HCT116 (cell line): Measurements from ENCODE around the gene KANK4. TPM values are rescaled to one million over a fixed set of nuclear protein-coding genes. Genes with fewer than 3 reads are reported as not detected.
A peak's percentile ranks its signal among the peaks of the same experiment; 100 is the strongest.

Experiments
- ATAC-seq: fragments of 200-7000 bp; cut with Tn5 transposase; 2 replicates; pipeline ENCODE4 v1.9.1; 2020; ENCODE audit warnings: mild to moderate bottlenecking, moderate library complexity
- BruUV-seq: library from RNA; stranded (reverse); fragments of 400-500 nt; replicated peaks from 2 replicates; lab custom pipeline; 2021; lab: Mats Ljungman, UMichigan
- CTCF ChIA-PET: fragments of 300-600 bp; sonication (Branson Sonifier 250); formaldehyde crosslinking; loops from one replicate; lab custom pipeline; 2021; ENCODE audit warnings: antibody characterized with exemption; lab: Charles Lee
- POLR2A ChIA-PET: fragments of 300-600, 350-600 bp; sonication (Branson Sonifier 250); formaldehyde crosslinking; loops from one replicate; lab custom pipeline; 2021; ENCODE audit warnings: antibody characterized with exemption; lab: Charles Lee
- RAD21 ChIA-PET, 2 experiments: fragments of 300-600 bp; sonication (Branson Sonifier 250); formaldehyde crosslinking; loops; one replicate each; lab custom pipeline; 2023; ENCODE audit warnings: low total read pairs in 2 of 2; ENCODE audit not compliant: uncharacterized antibody in 2 of 2, unreplicated experiment in 2 of 2, low non-redundant PET in 1 of 2; lab: Charles Lee
- DNase-seq: peaks from one replicate; pipeline ENCODE4 v3.0.0-alpha.2; 2010; ENCODE audit warnings: low read depth, low spot score
- H2AFZ ChIP-seq: fragments of 200-600 bp; shearing (Covaris generic), sonication (generic); 2 replicates; pipeline ENCODE4 v1.6.1; 2017; ENCODE audit warnings: low read depth, mixed run types, mixed read lengths, antibody characterized with exemption, low read length; ENCODE audit not compliant: poor library complexity, severe bottlenecking
- H3K27ac ChIP-seq: 2 replicates; pipeline ENCODE4 v1.5.1; 2012; ENCODE audit warnings: low read depth, low read length
- H3K27me3 ChIP-seq: fragments of 200-600 bp; sonication (generic); 2 replicates; pipeline ENCODE4 v1.6.1; 2016; ENCODE audit warnings: mixed run types, low read length, mixed read lengths; ENCODE audit not compliant: insufficient read depth
- H3K36me3 ChIP-seq, 2 experiments: fragments of 200-500 bp in 1 of 2; fragments of 200-600 bp in 1 of 2; sonication (Bioruptor generic) in 1 of 2; sonication (generic) in 1 of 2; 2 replicates each; pipeline versions ENCODE4 v1.5.1 to v1.6.1; 2014 to 2016; ENCODE audit warnings: low read length in 2 of 2, inconsistent platforms in 1 of 2, mixed read lengths in 1 of 2, mixed run types in 1 of 2; ENCODE audit not compliant: insufficient read depth in 2 of 2, control insufficient read depth in 1 of 2
- H3K4me1 ChIP-seq, 2 experiments: fragments of 200-600 bp in 1 of 2; sonication (generic) in 1 of 2; 2 replicates each; pipeline versions ENCODE4 v1.5.1 to v1.6.1; 2012 to 2017; ENCODE audit warnings: low read length in 2 of 2, inconsistent platforms in 1 of 2, mild to moderate bottlenecking in 1 of 2, mixed read lengths in 1 of 2, mixed run types in 1 of 2, moderate library complexity in 1 of 2; ENCODE audit not compliant: insufficient read depth in 2 of 2, control insufficient read depth in 1 of 2
- H3K4me2 ChIP-seq: fragments of 200-600 bp; sonication (generic); 2 replicates; pipeline ENCODE4 v1.6.1; 2017; ENCODE audit warnings: mixed run types, low read length, mixed read lengths
- H3K4me3 ChIP-seq, 2 experiments: fragments of 200-600 bp in 1 of 2; sonication (generic) in 1 of 2; replicated peaks in 1 of 2; 2 replicates each; pipeline ENCODE4 v1.5.1; 2011 to 2016; ENCODE audit warnings: low read length in 2 of 2, control low read depth in 1 of 2, low read depth in 1 of 2, mild to moderate bottlenecking in 1 of 2, mixed read lengths in 1 of 2, mixed run types in 1 of 2
- H3K79me2 ChIP-seq: fragments of 200-600 bp; sonication (generic); 2 replicates; pipeline ENCODE4 v1.6.1; 2017; ENCODE audit warnings: mild to moderate bottlenecking, mixed run types, low read length, moderate library complexity, mixed read lengths; ENCODE audit not compliant: insufficient read depth
- H3K9ac ChIP-seq: fragments of 200-600 bp; sonication (generic); 2 replicates; pipeline ENCODE4 v1.6.1; 2016; ENCODE audit warnings: low read length, mixed read lengths
- H3K9me2 ChIP-seq: fragments of 200-600 bp; sonication (generic), shearing (Covaris generic); 2 replicates; pipeline ENCODE4 v1.6.1; 2017; ENCODE audit warnings: mixed run types, mild to moderate bottlenecking, moderate library complexity; ENCODE audit not compliant: insufficient read depth
- H3K9me3 ChIP-seq, 2 experiments: fragments of 200-500 bp in 1 of 2; fragments of 200-600 bp in 1 of 2; sonication (Bioruptor generic) in 1 of 2; sonication (generic) in 1 of 2; 2 replicates each; pipeline ENCODE4 v1.6.1; 2014 to 2017; ENCODE audit warnings: low read length in 2 of 2, mixed read lengths in 2 of 2, inconsistent platforms in 1 of 2, low read depth in 1 of 2, mild to moderate bottlenecking in 1 of 2, mixed run types in 1 of 2, moderate library complexity in 1 of 2; ENCODE audit not compliant: control insufficient read depth in 1 of 2, insufficient read depth in 1 of 2
- H4K20me1 ChIP-seq: fragments of 200-600 bp; sonication (generic), shearing (Covaris generic); 2 replicates; pipeline ENCODE4 v1.6.1; 2017; ENCODE audit warnings: mixed run types, mild to moderate bottlenecking, moderate library complexity; ENCODE audit not compliant: insufficient read depth
- ATF3 ChIP-seq: IDR thresholded peaks from 2 replicates; pipeline ENCODE4 v1.6.1; 2012
- CBX3 ChIP-seq: IDR thresholded peaks from 2 replicates; pipeline ENCODE4 v1.6.1; 2012; ENCODE audit warnings: low read depth
- CTCF ChIP-seq, 3 experiments: fragments of 200-600 bp in 1 of 3; sonication (generic) in 1 of 3; IDR thresholded peaks in 2 of 3; conservative IDR thresholded peaks in 1 of 3; 2 replicates each; pipeline ENCODE4 v1.5.1; 2012 to 2017; ENCODE audit warnings: low read depth in 2 of 3, low read length in 2 of 3, antibody characterized with exemption in 1 of 3, borderline replicate concordance in 1 of 3, control low read depth in 1 of 3, mild to moderate bottlenecking in 1 of 3, mixed read lengths in 1 of 3, mixed run types in 1 of 3, moderate library complexity in 1 of 3; ENCODE audit not compliant: insufficient read depth in 1 of 3
- ELF1 ChIP-seq: IDR thresholded peaks from 2 replicates; pipeline ENCODE4 v1.6.1; 2012; ENCODE audit warnings: low read depth, borderline replicate concordance
- EZH2 ChIP-seq: fragments of 200-600 bp; sonication (generic); IDR thresholded peaks from 2 replicates; pipeline ENCODE4 v1.6.1; 2017; ENCODE audit warnings: antibody characterized with exemption, mixed run types
- EZH2phosphoT487 ChIP-seq: fragments of 200-600 bp; IDR thresholded peaks from 2 replicates; pipeline ENCODE4 v1.6.1; 2018; ENCODE audit warnings: antibody characterized with exemption, borderline replicate concordance
- FOSL1 ChIP-seq: IDR thresholded peaks from 2 replicates; pipeline ENCODE4 v1.6.1; 2012; ENCODE audit warnings: low read depth
- JUND ChIP-seq: IDR thresholded peaks from 2 replicates; pipeline ENCODE4 v1.6.1; 2012
- POLR2A ChIP-seq: IDR thresholded peaks from 2 replicates; pipeline ENCODE4 v1.7.0; 2011; ENCODE audit warnings: borderline replicate concordance; ENCODE audit not compliant: insufficient read depth, insufficient read length; ENCODE audit errors: extremely low read depth
- POLR2AphosphoS5 ChIP-seq: IDR thresholded peaks from 2 replicates; pipeline ENCODE4 v1.6.1; 2011; ENCODE audit warnings: mild to moderate bottlenecking, low read depth, low read length, moderate library complexity
- RAD21 ChIP-seq: IDR thresholded peaks from 2 replicates; pipeline ENCODE4 v1.6.1; 2012; ENCODE audit warnings: low read depth, mild to moderate bottlenecking
- SIN3A ChIP-seq: IDR thresholded peaks from 2 replicates; pipeline ENCODE4 v1.6.1; 2012; ENCODE audit warnings: low read depth
- SRF ChIP-seq: IDR thresholded peaks from 2 replicates; pipeline ENCODE4 v1.6.1; 2012; ENCODE audit warnings: low read depth
- YY1 ChIP-seq: IDR thresholded peaks from 2 replicates; pipeline ENCODE4 v1.6.1; 2011; ENCODE audit warnings: low read length, low read depth, moderate library complexity, mild to moderate bottlenecking; ENCODE audit not compliant: insufficient replicate concordance; ENCODE audit errors: extremely low read depth
- ZFX ChIP-seq: fragments of 450-650 bp; IDR thresholded peaks from 2 replicates; pipeline ENCODE4 v1.6.1; 2017
- ZNF274 ChIP-seq: fragments of 200-500 bp; sonication (Bioruptor generic); IDR thresholded peaks from 2 replicates; pipeline ENCODE4 v1.6.1; 2014; ENCODE audit warnings: mild to moderate bottlenecking, low read depth, low read length, inconsistent platforms
- intact Hi-C: fragments of 100-400 bp; cut with micrococcal nuclease; formaldehyde crosslinking; loops from 2 replicates; pipeline ENCODE4 v1.10.0; 2022
- total RNA-seq: library from RNA; stranded (reverse); gene quantifications from one replicate; pipeline ENCODE4 v1.2.1, GENCODE V29; 2021; ENCODE audit not compliant: unreplicated experiment
- TF ChIP-seq, protein P1 (sequence below): IDR thresholded peaks from 2 replicates; pipeline ENCODE4 v1.6.1; 2012
- TF ChIP-seq, protein P2 (sequence below): IDR thresholded peaks from 2 replicates; pipeline ENCODE4 v1.6.1; 2012; ENCODE audit warnings: low read depth

Gene KANK4
- total RNA-seq, 1 experiment from 2014 or later = not detected

GRCh38 chr1:62333441-62333840 is 14.2 kb upstream of the KANK4 start (continued):
- no peak for TF ChIP-seq ATF3
- TF ChIP-seq JUND = peak; percentile 50; the same call in 1 of the 2 replicates
- TF ChIP-seq RAD21 = no peak
- no peak for TF ChIP-seq ELF1
- TF ChIP-seq, protein P1, sequence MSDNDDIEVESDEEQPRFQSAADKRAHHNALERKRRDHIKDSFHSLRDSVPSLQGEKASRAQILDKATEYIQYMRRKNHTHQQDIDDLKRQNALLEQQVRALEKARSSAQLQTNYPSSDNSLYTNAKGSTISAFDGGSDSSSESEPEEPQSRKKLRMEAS = no peak
- TF ChIP-seq POLR2AphosphoS5 = no peak
- no peak for TF ChIP-seq POLR2A
- no peak for TF ChIP-seq ZNF274

GRCh38 chr1:62327360-62328055 is 8.3 kb upstream of the KANK4 start:
- Histone ChIP-seq H3K4me3 (no peak overlapping the region), H3K27me3 (peaks cover 3% of the 10 kb centered on the region; the same call in 1 of the 2 replicates), H3K4me1 (no peaks in the 10 kb centered on the region), H3K9me3 (no peaks in the 10 kb centered on the region), H3K9ac (no peak overlapping the region), H3K9me2 (no peaks in the 10 kb centered on the region), H4K20me1 (no peaks in the 10 kb centered on the region), H3K79me2 (no peaks in the 10 kb centered on the region), H3K4me2 (no peak overlapping the region), H3K36me3 (no peaks in the 10 kb centered on the region), H3K27ac (no peak overlapping the region), H2AFZ (no peak overlapping the region)
- DNase-seq = no peak
- ChIA-PET CTCF (no interaction called here), RAD21 (no interaction called here), POLR2A (no interaction called here)
- intact Hi-C loops = no loop called here
- no peak for ATAC-seq
- BruUV-seq = no TSS peak
- TF ChIP-seq EZH2 (no peak), ZFX (no peak), EZH2phosphoT487 (no peak), YY1 (no peak), POLR2AphosphoS5 (no peak), CBX3 (no peak), JUND (no peak), SIN3A (no peak), ATF3 (no peak), POLR2A (no peak), SRF (no peak), CTCF (IDR thresholded peaks at IDR 0.05 in 2 of 3, conservative IDR thresholded peaks at IDR 0.05 in 1 of 3; ENCODE audit: borderline replicate concordance in 1 of 3, insufficient read depth in 1 of 3, low read depth in 2 of 3, low read length in 2 of 3) (no peak), ELF1 (no peak), RAD21 (no peak), FOSL1 (no peak), ZNF274 (no peak)
- TF ChIP-seq, protein P2, sequence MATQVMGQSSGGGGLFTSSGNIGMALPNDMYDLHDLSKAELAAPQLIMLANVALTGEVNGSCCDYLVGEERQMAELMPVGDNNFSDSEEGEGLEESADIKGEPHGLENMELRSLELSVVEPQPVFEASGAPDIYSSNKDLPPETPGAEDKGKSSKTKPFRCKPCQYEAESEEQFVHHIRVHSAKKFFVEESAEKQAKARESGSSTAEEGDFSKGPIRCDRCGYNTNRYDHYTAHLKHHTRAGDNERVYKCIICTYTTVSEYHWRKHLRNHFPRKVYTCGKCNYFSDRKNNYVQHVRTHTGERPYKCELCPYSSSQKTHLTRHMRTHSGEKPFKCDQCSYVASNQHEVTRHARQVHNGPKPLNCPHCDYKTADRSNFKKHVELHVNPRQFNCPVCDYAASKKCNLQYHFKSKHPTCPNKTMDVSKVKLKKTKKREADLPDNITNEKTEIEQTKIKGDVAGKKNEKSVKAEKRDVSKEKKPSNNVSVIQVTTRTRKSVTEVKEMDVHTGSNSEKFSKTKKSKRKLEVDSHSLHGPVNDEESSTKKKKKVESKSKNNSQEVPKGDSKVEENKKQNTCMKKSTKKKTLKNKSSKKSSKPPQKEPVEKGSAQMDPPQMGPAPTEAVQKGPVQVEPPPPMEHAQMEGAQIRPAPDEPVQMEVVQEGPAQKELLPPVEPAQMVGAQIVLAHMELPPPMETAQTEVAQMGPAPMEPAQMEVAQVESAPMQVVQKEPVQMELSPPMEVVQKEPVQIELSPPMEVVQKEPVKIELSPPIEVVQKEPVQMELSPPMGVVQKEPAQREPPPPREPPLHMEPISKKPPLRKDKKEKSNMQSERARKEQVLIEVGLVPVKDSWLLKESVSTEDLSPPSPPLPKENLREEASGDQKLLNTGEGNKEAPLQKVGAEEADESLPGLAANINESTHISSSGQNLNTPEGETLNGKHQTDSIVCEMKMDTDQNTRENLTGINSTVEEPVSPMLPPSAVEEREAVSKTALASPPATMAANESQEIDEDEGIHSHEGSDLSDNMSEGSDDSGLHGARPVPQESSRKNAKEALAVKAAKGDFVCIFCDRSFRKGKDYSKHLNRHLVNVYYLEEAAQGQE = no peak
- TF ChIP-seq, protein P1 = no peak
